ENCODE measurements around the gene CEP95.

CEP95 gene

GRCh38 chr17:64519601-64520000, 12.8 kb downstream of the CEP95 start:
- DNase-seq, result no peak

DNA sequence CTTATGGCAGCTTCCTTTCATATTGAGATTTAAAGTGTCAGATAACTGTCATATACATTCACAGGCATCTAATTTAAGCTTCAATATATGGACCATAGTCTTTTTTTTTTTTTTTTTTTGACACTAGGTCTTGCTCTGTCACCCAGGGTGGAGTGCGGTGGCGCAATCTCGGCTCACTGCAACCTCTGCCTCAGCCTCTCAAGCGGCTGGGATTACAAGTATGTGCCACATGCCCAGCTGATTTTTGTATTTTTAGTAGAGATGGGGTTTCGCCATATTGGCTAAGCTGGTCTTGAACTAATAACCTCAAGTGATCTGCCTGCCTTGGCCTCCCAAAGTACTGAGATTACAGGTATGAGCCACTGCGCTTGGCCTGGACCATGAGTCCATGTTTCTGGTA, 13.6 kb downstream of the CEP95 start:
- DNase-seq, result no peak

DNA sequence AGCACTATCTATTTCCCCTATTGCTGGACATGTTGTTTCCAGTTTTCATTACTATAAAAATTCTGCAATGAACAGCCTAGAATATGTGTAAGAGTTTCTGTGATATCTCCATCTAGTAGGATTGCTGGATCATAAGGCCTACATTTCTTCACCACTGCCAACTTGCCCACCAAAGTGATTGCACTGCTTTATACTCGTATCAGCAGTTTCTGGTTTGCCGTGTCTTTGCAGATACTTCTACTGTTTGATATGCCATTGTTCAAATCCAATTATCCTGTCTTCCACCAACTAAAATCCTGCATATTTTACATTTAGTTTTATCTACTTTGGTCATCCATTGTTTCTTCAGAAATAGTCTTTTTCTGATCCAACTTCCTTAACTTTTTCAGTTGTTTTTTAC, 21.1 kb downstream of the CEP95 start:
- DNase-seq, result no peak

DNA sequence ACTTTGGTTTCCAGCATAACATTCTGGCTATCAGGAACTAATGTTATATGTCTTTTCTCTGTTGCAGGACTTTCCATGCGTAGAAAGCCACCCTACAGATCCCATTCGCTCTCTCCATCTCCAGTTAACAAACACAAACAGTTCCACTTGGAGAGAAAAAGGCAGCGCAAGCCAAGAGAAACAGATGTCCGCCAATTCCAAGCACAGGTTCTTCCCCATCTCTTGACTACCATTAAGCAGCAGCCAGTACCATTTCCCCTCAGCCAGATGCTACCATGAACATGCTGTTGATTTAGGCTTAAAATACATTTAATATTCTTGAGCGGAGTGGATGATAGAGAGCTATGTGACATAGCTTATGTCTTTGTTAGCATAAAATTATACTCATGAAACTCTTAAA, 22.4 kb downstream of the CEP95 start:
- no peak for DNase-seq

DNA sequence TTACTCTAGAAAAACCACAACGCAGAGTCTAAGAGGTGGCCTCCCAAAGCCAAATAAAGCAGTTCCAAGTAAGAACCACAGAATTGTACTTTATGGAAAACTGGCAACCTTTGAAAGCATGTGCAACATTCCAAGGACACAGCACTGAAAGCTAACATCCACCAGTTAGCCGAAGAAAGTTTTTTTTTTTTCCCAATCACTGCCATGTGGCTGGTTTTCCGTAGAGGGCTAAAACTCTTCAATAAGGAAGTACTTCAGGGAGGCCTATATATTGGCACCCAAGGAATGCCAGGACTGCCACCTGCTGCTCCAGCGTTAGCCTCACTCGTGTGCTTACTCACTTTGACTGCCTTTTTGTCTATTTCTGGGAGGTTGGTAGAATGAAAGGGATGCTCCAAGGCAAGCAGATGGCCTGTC, 25.2 kb downstream of the CEP95 start:
- no peak for DNase-seq

GRCh38 chr17:64532409-64532808, 25.6 kb downstream of the CEP95 start:
- DNase-seq, result no peak

DNA sequence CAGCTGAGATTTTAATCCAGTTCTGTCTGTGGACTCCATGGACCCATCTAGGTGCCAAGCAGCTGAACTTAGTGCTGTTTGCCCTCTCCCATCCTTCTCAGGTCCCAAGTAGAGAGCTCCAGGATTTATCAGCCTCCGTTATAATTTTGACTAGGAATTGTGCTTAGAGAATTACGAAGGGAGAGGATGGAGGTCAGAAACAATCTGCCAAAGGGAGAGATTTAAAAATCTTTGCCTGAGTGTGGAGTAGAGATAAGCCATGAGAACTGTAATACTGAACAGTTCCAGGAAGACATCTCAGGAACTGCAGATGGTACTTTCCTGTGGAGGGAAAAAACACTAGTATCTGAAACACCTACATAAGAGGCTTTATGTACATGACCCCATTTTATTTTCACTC, 27.0 kb downstream of the CEP95 start:
- DNase-seq, result no peak

- peak; percentile 5 for DNase-seq
These were observed 27.4 kb downstream of the CEP95 start for GRCh38 chr17:64534187-64534586.

DNA sequence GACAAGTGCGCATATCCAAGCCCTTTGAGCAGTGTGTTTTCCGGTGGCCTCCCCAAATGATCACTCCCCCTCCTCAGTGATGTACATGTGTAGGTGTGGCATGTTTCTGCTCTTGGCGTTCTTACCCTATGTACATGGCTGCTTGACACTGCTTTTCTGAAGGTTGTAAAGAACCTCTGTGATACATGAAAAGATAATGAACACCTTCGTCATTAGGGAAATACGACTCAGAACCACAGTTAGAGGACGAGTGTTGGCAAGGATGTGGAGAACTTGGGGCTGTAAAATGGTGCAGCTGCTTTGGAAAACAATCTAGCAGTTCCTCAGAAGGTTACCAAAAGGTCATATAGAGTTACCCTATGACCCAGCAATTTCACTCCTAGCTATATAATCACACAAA, 28.6 kb downstream of the CEP95 start:
- no peak for DNase-seq

DNA sequence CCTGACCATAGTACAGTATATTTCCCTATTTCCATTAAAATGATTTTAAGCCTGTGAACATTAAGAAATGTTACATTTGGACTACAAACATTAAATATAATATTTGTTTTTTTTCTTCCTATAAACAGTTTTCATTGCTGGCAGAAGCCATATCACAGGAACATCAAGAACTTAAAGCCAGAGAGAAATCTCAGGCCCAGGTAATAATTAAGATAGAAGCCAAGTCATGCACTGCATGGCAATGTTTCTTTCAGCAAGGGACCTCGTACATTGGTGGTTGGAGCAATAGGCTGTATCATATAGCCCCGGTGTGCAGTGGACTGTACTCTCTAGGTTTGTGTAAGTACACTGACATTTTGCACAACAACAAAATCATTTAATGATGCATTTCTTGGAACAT, 30.1 kb downstream of the CEP95 start:
- DNase-seq, result no peak

GRCh38 chr17:64537488-64537887, 30.7 kb downstream of the CEP95 start:
- DNase-seq, result no peak

DNA sequence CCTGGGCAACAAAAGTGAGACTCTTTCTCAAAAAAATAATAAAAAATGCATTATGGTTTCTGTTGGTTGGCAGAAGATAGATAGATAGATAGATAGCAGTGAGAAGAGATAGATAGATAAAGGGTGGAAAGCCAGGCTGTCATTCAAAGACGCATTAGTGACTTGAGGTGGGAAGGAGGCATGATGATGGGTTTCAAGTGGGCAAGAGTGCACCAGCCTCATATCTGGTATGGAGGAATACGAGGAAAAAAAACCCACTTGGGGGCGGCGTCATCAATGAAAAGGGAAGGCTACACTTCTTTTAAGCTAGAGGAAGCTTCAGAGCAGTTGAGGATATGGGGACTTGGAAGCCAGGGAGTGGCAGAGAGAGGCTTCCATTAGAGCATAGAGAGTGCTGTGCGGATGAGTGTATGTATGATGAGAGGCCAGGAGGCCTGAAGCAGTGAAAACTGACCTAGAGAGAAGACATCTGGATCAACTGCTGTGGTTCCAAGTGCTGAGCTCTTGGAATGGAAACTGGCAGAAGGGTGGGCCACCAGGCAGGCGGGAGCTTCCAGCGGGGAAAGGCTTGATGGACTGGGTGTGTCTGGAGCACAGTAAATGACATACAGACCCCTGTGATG, 31.8 kb downstream of the CEP95 start:
- no peak for DNase-seq

DNA sequence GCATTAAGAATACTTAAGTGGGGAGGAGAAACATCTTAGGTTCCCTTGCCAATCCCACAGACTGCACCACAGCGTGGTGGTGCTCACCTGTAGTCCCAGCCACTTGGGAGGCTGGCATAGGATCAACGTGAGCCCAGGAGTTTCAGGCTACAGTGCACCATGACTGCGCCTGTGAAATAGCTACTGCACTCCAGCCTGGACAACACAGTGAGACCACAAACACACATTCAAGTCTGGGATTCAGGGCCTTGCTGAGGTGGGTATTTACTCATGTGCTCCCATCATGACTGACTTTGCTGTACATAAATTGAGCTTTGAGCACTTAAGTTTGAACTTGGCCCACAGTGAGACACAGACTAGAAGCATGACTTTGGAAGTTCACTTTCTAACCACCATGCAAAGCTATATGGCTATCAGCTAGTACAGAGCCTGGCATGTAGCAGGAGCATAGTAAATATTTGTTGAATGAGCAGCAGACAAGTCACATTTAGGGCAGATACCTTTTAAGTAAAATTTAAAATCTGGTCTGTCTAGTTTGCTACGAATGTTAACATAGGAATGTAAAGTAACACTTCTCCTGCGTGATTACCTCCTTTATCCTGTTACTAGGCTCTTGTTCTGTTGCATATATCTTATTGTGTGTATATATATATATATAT, 33.5 kb downstream of the CEP95 start:
- no peak for DNase-seq

DNA sequence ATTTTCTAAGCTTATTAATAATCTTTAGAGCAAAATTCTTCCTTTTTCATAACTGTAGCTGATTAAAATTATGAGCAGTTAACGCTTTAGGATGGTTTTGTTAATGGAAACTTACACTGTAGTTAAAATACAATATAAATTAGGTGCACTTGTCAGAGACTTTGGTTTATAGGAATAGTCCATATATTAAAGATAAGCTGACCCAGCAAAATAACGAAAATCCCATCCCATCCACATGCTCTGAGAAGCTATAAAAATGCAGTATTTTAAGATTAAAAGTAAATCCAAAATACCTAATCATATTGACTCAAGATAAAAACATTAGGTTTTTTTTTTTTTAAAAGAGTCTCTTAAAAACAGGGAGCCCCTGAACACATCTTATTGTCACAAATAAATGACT, 38.0 kb downstream of the CEP95 start:
- no peak for DNase-seq

- no peak for DNase-seq
These were observed 39.9 kb downstream of the CEP95 start for GRCh38 chr17:64546716-64547115.

DNA sequence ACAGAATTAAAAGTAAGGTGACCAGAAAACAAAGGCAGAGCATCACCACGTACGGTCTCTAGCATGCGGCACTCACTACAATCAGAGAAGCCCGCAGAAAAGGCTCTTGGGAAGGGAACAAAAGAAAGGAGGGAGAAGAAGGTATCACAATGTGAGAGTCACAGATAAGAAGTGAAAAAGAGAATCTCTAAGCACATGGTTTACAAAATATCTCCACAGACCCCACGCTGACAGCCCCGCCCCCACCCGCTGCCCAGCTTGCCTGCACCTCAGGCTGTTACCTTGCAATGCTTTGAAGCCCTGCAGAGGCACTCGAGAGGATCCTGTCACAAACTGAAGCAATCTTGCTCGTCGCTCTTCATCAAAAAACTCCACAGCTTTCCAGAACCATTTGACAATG, 40.5 kb downstream of the CEP95 start:
- no peak for DNase-seq

- DNase-seq, result no peak
These were observed 44.7 kb downstream of the CEP95 start for GRCh38 chr17:64551461-64551860.

DNA sequence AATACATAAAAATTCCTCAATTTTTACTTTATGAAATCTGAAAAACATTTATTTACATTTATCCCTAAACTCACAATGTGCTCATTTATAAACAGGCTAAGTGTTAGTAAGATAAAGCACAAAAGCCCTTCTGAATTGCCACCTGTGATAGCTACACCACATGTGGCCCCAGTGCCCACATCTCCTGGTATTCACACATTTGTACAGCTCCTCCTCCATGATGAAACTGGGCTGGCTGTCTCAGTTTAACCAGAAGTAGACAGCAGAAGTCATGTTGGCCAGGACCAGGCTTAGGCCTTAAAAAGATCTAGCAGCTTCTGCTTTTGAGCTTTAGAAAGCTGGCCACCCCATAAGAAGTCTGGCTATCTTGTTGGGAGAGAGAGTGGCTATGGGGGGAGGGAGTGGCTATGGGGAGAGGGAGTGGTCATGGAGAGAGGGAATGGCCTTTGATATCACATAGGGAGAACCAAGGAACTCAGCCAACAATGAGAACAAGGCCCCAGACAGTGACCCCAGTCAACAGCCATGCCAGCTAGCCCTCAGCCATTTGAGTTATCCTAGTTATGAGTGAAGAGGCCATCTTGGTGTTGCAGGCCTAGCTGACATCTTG, 47.4 kb downstream of the CEP95 start:
- DNase-seq, result no peak

- no peak for DNase-seq
These were observed 48.5 kb downstream of the CEP95 start for GRCh38 chr17:64555281-64555680.

DNA sequence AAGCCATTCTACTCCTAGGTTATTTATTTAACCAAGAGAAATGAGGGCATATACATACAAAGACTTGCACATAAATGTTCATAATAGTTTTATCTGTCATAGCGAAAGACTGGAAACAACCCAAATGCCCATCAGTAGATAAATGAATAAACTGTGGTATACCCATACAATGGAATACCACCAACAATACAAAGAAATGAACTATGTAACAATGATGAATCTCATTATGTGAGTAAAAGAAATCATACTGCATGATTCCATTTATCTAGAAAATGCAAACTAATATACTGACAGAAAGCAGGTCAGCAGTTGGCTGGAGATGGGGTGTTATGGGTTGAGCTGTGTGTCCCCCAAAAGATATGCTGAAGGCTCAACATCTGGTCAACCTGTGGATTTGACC, 57.3 kb downstream of the CEP95 start:
- no peak for DNase-seq

DNA sequence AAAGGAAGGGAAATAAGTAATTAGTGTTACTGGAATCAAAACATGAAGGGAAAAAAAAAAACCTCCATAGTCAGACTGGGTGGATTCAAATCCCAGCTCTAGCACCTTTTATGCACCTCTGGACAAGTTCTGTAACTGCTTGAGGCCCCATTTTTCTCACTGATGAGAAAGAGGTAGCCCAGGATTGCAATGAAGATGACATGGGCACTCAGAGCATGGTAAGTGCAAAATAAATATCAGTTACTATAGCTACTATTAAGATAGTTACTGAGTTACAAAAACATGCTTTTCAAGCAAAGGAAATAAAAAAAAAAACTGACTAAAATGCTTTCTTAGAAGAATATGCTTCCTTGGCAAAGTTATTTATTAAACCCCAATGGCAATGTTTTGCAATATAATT, 58.8 kb downstream of the CEP95 start:
- no peak for DNase-seq

DNA sequence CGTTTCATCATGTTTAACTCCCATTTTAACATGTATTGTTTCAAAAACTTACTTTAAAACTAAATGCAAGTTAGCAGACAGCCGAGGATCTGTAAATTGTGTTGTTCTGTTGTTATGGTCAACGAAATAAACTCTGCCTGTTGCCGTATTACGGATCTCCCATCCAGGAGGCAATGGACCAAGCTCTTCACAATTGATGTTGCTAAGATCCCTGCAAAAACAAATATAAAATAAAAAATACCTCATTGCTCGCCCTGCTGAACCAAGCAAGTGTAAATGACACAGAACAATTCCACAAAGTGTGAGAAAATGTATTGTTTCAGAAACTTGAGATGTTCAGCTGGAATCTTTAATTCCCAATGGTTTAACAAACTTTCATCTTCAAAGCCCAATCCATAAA, 65.0 kb downstream of the CEP95 start:
- no peak for DNase-seq

DNA sequence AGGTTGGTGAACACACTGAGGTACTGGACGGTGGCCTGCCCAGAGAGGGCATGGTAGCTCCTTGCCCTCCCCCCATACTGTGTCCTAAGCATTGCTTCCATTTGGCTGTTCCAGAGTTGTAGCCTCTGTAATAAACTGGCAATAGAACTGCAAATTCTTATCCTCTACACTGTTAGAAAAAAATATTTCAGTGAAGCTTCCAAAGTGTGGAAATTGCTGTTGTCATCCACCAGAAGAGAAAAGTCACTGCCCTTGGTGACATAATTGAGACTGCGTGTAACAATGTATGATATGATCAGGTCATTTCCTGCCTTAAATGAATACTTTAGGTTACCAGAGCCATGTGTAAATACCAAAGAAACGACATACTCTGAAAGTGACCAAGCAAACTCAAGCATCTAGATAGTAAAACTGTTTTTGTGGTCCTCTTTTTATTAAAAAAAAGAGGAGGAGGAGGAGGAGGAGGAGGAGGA, 65.9 kb downstream of the CEP95 start:
- peak; percentile 27 for DNase-seq

DNA sequence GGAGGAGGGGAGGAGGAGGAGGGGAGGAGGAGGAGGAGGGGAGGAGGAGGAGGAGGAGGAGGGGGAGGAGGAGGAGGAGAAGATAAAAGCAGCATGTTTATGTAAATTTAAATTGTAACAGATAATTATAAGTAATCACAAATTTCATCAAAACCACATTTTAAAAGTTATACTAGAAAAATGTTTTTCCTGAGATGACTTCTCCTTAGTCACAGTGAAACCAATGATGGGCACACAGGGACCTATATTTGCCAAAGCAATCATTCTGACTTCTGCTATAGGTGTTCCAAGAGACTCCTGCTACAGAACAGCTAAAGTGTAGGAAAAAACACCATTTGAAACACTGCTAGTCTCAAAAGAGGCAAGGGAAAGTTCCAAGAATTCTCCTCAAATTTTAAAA, 66.4 kb downstream of the CEP95 start:
- DNase-seq, result no peak

- no peak for DNase-seq
These were observed 67.9 kb downstream of the CEP95 start for GRCh38 chr17:64574646-64575045.
